ENCODE measurements around the gene FMN2. TPM values are rescaled to one million over a fixed set of nuclear protein-coding genes. Genes with fewer than 3 reads are reported as not detected.

Gene FMN2
- total RNA-seq, 1 experiment from 2014 or later, result 5.3 TPM

DNA sequence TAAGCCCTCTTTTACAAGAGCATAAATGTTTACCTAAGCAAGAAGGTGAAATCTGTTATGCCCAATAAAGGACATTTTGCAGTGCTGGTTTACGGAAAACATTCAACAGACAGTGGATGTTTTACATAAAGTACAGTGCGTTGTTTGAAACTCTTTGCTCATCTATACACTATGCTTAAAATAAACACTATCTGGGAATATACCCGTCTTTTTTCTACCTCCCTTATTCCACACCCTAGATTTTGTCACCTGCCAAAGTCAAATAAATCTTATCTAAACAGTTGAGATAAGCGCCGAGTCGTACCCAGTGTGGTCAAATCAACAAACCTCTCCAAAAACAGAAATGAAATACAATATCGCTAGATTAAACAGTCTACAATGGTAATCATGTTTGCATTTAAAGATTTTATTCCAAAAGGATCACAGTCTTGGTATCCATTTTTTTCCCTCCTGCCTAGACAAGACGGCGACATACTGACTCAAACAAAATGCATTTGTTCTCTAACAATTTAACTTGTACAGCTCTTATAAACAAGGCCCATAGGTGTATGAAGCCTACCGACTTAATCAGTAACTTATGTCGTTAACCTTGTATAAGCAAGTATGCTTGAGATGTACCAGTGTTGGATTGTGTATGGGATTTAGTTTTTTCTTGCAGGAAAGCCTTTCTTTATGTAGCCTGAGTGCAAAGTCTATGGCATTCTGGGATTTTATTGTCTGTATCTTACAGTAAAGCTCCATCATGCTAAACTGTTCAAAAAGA is 189.1 kb downstream of the FMN2 start:
- no peak for DNase-seq (ENCODE audit: unreplicated experiment)
- POLR2A ChIA-PET, result no interaction called here
- no peaks in the 10 kb centered on the region for H3K36me3 Mint-ChIP-seq (ENCODE audit: insufficient read depth, unreplicated experiment)
- peaks cover 17% of the 10 kb centered on the region for H3K4me1 Mint-ChIP-seq (ENCODE audit: insufficient read depth, unreplicated experiment)
- CTCF ChIA-PET, result interaction anchor here (0.6 to 0.7 kb wide), 2 partner anchors 15 to 1633 kb away, joined by 3 to 4 read pairs; no protein-coding TSS in a partner anchor
- intact Hi-C loops (cut with micrococcal nuclease), result no loop called here
- H3K4me3 Mint-ChIP-seq (ENCODE audit: unreplicated experiment), result no peak overlapping the region
- H3K9me3 Mint-ChIP-seq (ENCODE audit: unreplicated experiment), result peaks cover 9% of the 10 kb centered on the region
- BruUV-seq (replicated peaks), result no TSS peak
- no peak overlapping the region for H3K27ac Mint-ChIP-seq (ENCODE audit: low read depth, unreplicated experiment)
- no peaks in the 10 kb centered on the region for H3K27me3 Mint-ChIP-seq (ENCODE audit: insufficient read depth, unreplicated experiment)
- TF ChIP-seq, protein P1, sequence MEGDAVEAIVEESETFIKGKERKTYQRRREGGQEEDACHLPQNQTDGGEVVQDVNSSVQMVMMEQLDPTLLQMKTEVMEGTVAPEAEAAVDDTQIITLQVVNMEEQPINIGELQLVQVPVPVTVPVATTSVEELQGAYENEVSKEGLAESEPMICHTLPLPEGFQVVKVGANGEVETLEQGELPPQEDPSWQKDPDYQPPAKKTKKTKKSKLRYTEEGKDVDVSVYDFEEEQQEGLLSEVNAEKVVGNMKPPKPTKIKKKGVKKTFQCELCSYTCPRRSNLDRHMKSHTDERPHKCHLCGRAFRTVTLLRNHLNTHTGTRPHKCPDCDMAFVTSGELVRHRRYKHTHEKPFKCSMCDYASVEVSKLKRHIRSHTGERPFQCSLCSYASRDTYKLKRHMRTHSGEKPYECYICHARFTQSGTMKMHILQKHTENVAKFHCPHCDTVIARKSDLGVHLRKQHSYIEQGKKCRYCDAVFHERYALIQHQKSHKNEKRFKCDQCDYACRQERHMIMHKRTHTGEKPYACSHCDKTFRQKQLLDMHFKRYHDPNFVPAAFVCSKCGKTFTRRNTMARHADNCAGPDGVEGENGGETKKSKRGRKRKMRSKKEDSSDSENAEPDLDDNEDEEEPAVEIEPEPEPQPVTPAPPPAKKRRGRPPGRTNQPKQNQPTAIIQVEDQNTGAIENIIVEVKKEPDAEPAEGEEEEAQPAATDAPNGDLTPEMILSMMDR (IDR thresholded peaks at IDR 0.05; ENCODE audit: unreplicated experiment), result no peak

DNA sequence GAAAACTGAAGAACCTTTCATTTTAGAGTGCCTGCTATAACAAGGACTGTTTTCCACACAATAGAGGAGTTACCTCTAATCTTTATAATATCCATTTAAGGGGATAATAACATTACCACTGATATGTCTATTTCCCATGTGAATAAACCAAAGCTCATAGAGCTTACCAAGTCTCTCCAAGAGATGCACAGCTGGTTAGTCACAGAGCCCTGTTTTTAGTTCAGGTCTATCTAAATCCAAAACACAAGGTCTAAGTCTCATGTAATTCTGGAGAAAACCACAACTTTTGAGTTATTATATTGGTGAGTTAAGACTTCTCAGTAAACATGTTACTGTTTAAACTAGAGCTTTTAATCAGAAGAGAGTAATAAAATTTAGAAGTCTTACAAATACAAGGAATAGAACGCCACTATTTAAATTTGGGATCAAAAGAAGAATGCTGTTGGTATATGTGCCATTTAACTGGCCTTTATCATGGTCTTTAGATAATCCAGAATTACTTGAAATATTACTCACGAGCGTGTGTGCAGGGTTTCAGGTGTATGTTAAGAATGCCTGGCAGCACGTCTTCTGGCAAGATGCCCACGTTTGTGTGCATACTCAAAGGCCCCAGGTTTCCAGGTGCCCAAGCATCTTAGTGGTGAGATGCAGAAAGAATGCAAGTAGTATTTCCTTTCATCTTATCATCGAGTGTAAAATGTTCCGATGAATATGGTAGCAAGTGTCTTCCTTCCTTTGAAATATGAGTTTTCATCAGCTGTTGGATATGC is 190.6 kb downstream of the FMN2 start:
- DNase-seq (ENCODE audit: unreplicated experiment), result peak; percentile 60
- CTCF ChIA-PET, result interaction anchor here (0.5 to 1.2 kb wide), 5 partner anchors 10 to 257 kb away, joined by 3 read pairs; no protein-coding TSS in a partner anchor
- POLR2A ChIA-PET, result interaction anchor here (0.6 to 0.7 kb wide), 2 partner anchors 132 to 905 kb away, joined by 3 to 5 read pairs; no protein-coding TSS in a partner anchor

DNA sequence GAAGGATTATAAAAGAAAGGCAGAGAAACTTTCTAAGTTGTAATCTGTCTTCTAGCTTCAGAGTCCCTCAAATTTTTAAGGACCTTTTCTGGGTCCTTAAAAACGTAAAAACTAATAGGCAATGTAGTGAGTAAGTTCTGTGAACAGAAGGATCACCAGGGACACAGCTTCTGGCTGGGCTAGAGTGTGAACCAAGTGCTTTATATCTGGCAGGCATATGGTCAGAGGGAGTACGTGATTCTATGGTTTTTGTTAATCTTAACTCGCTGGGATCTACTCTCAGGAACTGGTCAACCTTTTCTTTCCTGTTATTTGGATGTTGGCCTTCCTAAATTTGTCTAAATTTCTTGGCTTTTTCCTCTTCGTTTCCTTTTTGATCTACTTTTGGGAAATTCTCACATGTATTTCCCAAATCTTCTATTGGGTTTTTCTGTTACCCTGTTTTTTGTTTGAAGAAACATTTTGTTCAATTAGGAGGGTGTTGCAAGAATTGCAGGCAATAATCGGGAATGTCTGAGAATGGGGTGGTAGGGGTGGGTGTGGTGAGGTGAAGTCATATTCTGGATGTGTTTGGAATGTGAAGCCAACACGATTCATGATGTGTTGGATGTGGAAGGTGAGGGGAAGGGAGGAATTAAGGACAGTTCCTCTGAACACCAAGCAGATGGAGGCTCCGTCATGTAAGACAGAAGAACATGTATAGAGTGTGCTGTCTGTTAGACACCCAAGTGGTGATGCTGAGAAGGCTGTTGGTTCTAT is 193.2 kb downstream of the FMN2 start:
- TF ChIP-seq, protein P1 (IDR thresholded peaks at IDR 0.05; ENCODE audit: unreplicated experiment), result no peak
- Mint-ChIP-seq H3K9me3 (ENCODE audit: unreplicated experiment) (peaks cover 11% of the 10 kb centered on the region), H3K4me3 (ENCODE audit: unreplicated experiment) (peak overlapping the region; percentile 1), H3K36me3 (ENCODE audit: insufficient read depth, unreplicated experiment) (no peaks in the 10 kb centered on the region), H3K4me1 (ENCODE audit: insufficient read depth, unreplicated experiment) (peaks cover 22% of the 10 kb centered on the region), H3K27me3 (ENCODE audit: insufficient read depth, unreplicated experiment) (no peaks in the 10 kb centered on the region), H3K27ac (ENCODE audit: low read depth, unreplicated experiment) (peak overlapping the region; percentile 88)
- peak; percentile 68 for DNase-seq (ENCODE audit: unreplicated experiment)
- ChIA-PET CTCF (interaction anchor here (0.6 to 1.3 kb wide), 6 partner anchors 95 to 323 kb away, joined by 3 to 4 read pairs (median 4); no protein-coding TSS in a partner anchor), POLR2A (interaction anchor here (0.6 to 1.4 kb wide), 2 partner anchors 69 to 132 kb away, joined by 4 read pairs; no protein-coding TSS in a partner anchor)
- TSS peak; percentile 97 for BruUV-seq (replicated peaks)
- intact Hi-C loops (cut with micrococcal nuclease), result loop anchor here (1.0 to 5.0 kb wide), 3 partner anchors 25 to 407 kb away; no protein-coding TSS in a partner anchor

More for the DNA sequence above, 190.6 kb downstream of the FMN2 start:
- Mint-ChIP-seq H3K4me1 (ENCODE audit: insufficient read depth, unreplicated experiment) (peaks cover 22% of the 10 kb centered on the region), H3K4me3 (ENCODE audit: unreplicated experiment) (no peak overlapping the region), H3K27me3 (ENCODE audit: insufficient read depth, unreplicated experiment) (no peaks in the 10 kb centered on the region), H3K36me3 (ENCODE audit: insufficient read depth, unreplicated experiment) (no peaks in the 10 kb centered on the region), H3K9me3 (ENCODE audit: unreplicated experiment) (peaks cover 11% of the 10 kb centered on the region), H3K27ac (ENCODE audit: low read depth, unreplicated experiment) (no peak overlapping the region)
- TF ChIP-seq, protein P1 (IDR thresholded peaks at IDR 0.05; ENCODE audit: unreplicated experiment), result no peak
- intact Hi-C loops (cut with micrococcal nuclease), result no loop called here
- BruUV-seq (replicated peaks), result no TSS peak
